Esophagus muscularis mucosa (tissue), 4 donors: ENCODE results near the gene MEG3. TPM values are rescaled to one million over a fixed set of nuclear protein-coding genes. Genes with fewer than 3 reads are reported as not detected.

ENCODE experiments used
- DNase-seq: peaks from one replicate; pipeline ENCODE4 v3.0.0-alpha.2; 2017; ENCODE audit errors: extremely low spot score
- H3K27ac ChIP-seq, 4 donors: fragments of 200-600 bp; sonication (generic); replicated peaks in 1 of 4; 1 replicate in 3 of 4; 2 replicates in 1 of 4; pipeline ENCODE4 v1.5.1; 2016 to 2019; ENCODE audit warnings: mild to moderate bottlenecking in 1 of 4
- H3K27me3 ChIP-seq, 4 donors: fragments of 200-600 bp; sonication (generic); one replicate each; pipeline versions ENCODE4 v1.5.1 to v1.6.0; 2016 to 2019
- H3K36me3 ChIP-seq, 4 donors: fragments of 200-600 bp; sonication (generic); one replicate each; pipeline ENCODE4 v1.5.1; 2016 to 2019
- H3K4me1 ChIP-seq, 4 donors: fragments of 200-600 bp; sonication (generic); one replicate each; pipeline ENCODE4 v1.5.1; 2016 to 2019
- H3K4me3 ChIP-seq, 4 donors: fragments of 200-600 bp; sonication (generic); 1 replicate in 2 of 4; 2 replicates in 2 of 4; pipeline ENCODE4 v1.5.1; 2016 to 2019; ENCODE audit warnings: mild to moderate bottlenecking in 4 of 4, moderate library complexity in 1 of 4
- H3K9me3 ChIP-seq, 4 donors: fragments of 200-600 bp; sonication (generic); 1 replicate in 3 of 4; 2 replicates in 1 of 4; pipeline ENCODE4 v1.5.1; 2016 to 2019
- EP300 ChIP-seq: sonication (generic); formaldehyde crosslinking; IDR thresholded peaks from one replicate; pipeline ENCODE4 v1.6.1; 2017; ENCODE audit warnings: antibody characterized with exemption
- POLR2A ChIP-seq: fragments of 450-650 bp; IDR thresholded peaks from one replicate; pipeline ENCODE4 v1.6.1; 2017; ENCODE audit warnings: antibody characterized with exemption, moderate library complexity, mild to moderate bottlenecking, low read depth
- POLR2AphosphoS5 ChIP-seq, 2 donors: sonication (generic); formaldehyde crosslinking; IDR thresholded peaks; one replicate each; pipeline ENCODE4 v1.6.1; 2017; ENCODE audit warnings: antibody characterized with exemption in 2 of 2
- WGBS: methylation state at CpG from one replicate; pipeline ENCODE4 v1.1.5; 2018; 5-methylcytosine and 5-hydroxymethylcytosine counted together
- intact Hi-C: fragments of 100-400 bp; cut with DNase I; formaldehyde crosslinking; loops from one replicate; pipeline ENCODE4 v1.15.1; 2023
- total RNA-seq, 4 donors: library from RNA; depleted of rRNA; stranded (reverse); fragments of >200 nt; gene quantifications; one replicate each; pipeline versions ENCODE4 v1.1.0 to v1.2.1, GENCODE V29; 2016
- TF ChIP-seq, protein P1 (sequence below), 3 experiments: fragments of 200-600 bp in 2 of 3; fragments of 450-650 bp in 1 of 3; sonication (generic) in 2 of 3; IDR thresholded peaks; one replicate each; pipeline ENCODE4 v1.5.1; 2017 to 2019; ENCODE audit warnings: antibody characterized with exemption in 3 of 3, mild to moderate bottlenecking in 2 of 3, moderate library complexity in 1 of 3

MEG3 gene
- total RNA-seq, 4 donors from 2014 or later: 9.4 to 53.2 (median 22.1) TPM

DNA sequence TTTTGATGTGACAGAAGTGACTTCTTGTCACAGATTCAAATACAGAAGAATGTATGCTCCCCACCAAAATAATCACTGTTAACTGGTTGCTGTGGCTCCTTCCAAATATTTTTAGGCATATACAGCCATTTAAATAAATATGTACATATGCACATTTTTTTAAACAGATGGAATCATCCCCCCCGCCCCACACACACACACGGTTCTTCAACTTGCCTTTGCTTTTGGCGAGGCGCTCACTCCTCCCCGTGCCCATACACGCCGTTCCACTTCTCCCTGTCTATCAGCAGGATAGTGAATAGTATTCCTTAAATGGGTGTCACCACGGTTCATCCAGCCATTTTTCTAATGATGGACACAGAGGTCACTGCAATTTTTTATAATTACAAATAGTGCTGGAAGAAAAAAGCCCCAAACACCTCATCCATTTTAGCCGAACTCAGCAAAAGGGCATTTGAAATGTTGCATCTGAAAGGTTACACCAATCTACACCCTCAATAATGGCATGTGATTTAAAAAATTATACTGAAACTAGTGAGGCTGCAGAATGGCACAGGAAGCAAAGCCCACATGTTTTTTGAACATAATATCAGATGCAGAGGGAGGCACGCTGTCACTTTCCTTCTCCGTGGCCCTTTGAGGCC is 39.2 kb upstream of the MEG3 start:
- 77% methylated on average over 11 of the region's 11 CpGs for WGBS
- H3K4me1 ChIP-seq: no peaks in the 10 kb centered on the region
- no peaks in the 10 kb centered on the region for H3K9me3 ChIP-seq
- no peak overlapping the region for H3K4me3 ChIP-seq
- no peaks in the 10 kb centered on the region for H3K36me3 ChIP-seq
- no peak overlapping the region for H3K27ac ChIP-seq
- TF ChIP-seq EP300: no peak
- peaks cover 0 to 35% (median 0%) of the 10 kb centered on the region in 4 donors for H3K27me3 ChIP-seq
- intact Hi-C loops: no loop called here
- no peak for DNase-seq

DNA sequence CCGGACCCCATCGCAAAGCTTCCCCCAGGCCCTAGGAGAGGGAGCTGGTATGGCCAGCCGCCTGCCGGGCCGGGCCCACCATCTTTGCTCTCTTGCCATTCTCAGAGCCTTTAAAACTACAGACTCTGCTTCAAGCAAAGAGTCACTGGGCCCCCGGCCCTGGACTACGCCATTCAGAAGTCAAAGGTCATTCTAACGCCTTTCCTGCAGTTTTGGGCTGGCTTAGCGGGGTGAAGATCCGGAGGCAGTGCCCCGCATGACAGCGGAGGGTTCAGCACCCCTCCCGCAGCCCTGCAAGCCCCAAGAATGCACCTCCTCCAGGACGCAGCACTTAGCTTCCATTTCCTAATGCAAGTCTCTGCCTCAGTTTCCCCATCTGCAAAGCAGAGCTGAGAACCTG is 38.3 kb upstream of the MEG3 start:
- Histone ChIP-seq H3K27ac (no peak overlapping the region), H3K4me3 (no peak overlapping the region), H3K9me3 (no peaks in the 10 kb centered on the region), H3K27me3 (peaks cover 0 to 44% (median 0%) of the 10 kb centered on the region in 4 donors), H3K4me1 (no peaks in the 10 kb centered on the region), H3K36me3 (no peaks in the 10 kb centered on the region)
- no peak for DNase-seq
- intact Hi-C loops: no loop called here
- WGBS: 96% methylated on average over 12 of the region's 14 CpGs
- no peak for TF ChIP-seq POLR2A
- TF ChIP-seq, protein P1, sequence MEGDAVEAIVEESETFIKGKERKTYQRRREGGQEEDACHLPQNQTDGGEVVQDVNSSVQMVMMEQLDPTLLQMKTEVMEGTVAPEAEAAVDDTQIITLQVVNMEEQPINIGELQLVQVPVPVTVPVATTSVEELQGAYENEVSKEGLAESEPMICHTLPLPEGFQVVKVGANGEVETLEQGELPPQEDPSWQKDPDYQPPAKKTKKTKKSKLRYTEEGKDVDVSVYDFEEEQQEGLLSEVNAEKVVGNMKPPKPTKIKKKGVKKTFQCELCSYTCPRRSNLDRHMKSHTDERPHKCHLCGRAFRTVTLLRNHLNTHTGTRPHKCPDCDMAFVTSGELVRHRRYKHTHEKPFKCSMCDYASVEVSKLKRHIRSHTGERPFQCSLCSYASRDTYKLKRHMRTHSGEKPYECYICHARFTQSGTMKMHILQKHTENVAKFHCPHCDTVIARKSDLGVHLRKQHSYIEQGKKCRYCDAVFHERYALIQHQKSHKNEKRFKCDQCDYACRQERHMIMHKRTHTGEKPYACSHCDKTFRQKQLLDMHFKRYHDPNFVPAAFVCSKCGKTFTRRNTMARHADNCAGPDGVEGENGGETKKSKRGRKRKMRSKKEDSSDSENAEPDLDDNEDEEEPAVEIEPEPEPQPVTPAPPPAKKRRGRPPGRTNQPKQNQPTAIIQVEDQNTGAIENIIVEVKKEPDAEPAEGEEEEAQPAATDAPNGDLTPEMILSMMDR (IDR thresholded peaks at IDR 0.05): no peak
- no peak for TF ChIP-seq EP300
- TF ChIP-seq POLR2AphosphoS5 (IDR thresholded peaks at IDR 0.05): no peak

DNA sequence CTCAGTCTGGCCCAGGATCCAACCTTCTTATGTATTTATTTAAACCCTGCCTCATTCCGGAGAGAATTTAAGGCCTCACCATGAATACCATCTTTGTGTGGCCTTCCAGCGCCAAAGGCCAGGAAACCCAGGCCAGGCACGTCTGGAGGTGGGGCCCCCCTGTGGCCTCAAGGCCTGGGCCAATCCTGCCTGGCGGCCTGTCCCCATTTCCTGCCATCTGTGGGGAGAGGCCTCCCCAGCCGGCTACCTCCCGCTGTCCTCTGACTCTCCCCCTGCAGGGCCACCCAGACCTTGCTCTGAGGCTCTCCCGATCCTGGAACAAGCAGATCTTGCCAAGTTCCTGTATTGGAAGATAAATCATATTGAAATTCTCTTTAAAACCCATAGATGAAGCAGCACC is 37.4 kb upstream of the MEG3 start:
- Histone ChIP-seq H3K9me3 (no peaks in the 10 kb centered on the region), H3K4me1 (no peaks in the 10 kb centered on the region), H3K4me3 (no peak overlapping the region), H3K36me3 (no peaks in the 10 kb centered on the region), H3K27ac (no peak overlapping the region), H3K27me3 (peaks cover 0 to 53% (median 0%) of the 10 kb centered on the region in 4 donors)
- intact Hi-C loops: no loop called here
- 65% methylated on average over 7 of the region's 7 CpGs for WGBS
- no peak for DNase-seq
- TF ChIP-seq, protein P1 (IDR thresholded peaks at IDR 0.05): no peak
- no peak for TF ChIP-seq POLR2A
- TF ChIP-seq EP300: no peak
- no peak for TF ChIP-seq POLR2AphosphoS5 (IDR thresholded peaks at IDR 0.05)

DNA sequence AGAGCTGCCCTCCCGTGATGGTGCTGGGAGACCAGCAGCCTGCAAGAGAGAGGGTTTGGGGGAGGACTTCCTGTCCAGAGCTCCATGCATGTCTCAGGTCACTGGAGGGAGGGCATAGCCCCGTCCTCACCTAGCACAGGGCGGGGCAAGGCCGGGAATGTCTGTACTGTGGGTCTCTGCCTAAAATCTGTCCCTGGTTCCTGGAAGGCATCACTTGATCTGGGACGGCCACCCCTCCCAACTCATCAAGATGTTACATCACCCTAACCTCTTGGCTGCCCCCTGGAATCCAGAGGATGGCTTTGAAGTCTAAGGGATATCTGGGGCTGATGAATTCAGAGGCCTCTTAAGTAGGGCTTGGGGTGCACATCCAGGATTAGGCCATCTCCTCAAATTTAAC is 37.0 kb upstream of the MEG3 start:
- 97% methylated on average over 4 of the region's 5 CpGs for WGBS
- intact Hi-C loops: no loop called here
- no peak for TF ChIP-seq POLR2A
- TF ChIP-seq POLR2AphosphoS5 (IDR thresholded peaks at IDR 0.05): no peak
- no peak for TF ChIP-seq EP300
- no peak for DNase-seq
- Histone ChIP-seq H3K9me3 (no peaks in the 10 kb centered on the region), H3K4me1 (no peaks in the 10 kb centered on the region), H3K4me3 (no peak overlapping the region), H3K36me3 (no peaks in the 10 kb centered on the region), H3K27me3 (peaks cover 0 to 54% (median 0%) of the 10 kb centered on the region in 4 donors), H3K27ac (no peak overlapping the region)

DNA sequence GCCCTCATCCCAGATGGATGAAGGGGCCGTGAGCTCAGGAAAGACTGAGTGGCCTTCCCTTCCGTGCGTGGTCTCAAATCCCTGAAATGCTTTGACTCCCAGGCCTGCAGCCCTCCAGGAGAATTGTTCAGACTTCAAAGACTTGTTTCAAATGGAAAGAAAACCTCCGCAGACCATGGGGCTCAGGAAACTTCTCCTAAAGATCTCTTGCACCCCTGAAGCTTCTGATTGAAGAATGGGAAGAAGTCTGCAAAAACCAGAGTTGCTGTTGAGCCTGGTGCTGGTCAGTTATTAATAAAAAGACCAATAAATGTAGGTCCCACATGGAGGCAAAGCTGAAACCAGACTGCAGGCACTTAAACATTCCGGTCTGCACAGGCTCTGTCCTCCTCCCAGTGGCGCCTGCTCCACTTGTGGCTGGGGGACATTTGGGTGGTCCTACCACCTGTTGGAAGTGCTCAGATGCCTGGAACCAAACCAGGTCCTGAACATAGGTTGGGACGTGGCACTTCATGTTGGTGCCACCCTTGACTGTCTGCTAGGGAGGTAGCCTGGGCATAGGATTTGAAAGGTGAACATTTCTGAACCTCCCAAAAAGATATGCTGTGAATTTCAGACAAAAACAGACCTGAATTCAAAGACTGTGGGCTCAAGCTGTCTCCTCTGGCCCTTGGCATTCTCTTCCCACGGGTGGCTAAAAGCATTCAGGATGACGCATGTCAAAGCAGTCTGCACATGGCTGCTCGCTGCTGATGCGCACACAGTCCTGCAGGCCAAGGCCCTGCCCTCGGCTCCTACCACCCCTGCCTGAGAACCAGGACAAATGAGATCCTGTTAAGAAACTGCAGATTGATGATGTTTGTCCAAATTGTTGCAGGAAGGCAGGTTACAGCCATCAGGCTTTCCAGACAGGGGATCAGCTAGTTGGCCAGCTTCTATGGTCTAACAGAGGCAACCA is 36.2 kb upstream of the MEG3 start:
- Histone ChIP-seq H3K27ac (no peak overlapping the region), H3K9me3 (no peaks in the 10 kb centered on the region), H3K4me3 (no peak overlapping the region), H3K27me3 (peaks cover 0 to 54% (median 0%) of the 10 kb centered on the region in 4 donors), H3K36me3 (no peaks in the 10 kb centered on the region), H3K4me1 (no peaks in the 10 kb centered on the region)
- DNase-seq: no peak
- 92% methylated on average over 12 of the region's 12 CpGs for WGBS
- intact Hi-C loops: no loop called here
- TF ChIP-seq EP300: no peak
- no peak for TF ChIP-seq POLR2A
- no peak for TF ChIP-seq POLR2AphosphoS5 (IDR thresholded peaks at IDR 0.05)
- TF ChIP-seq, protein P1 (IDR thresholded peaks at IDR 0.05): no peak
